Stomach smooth muscle (tissue), 2 donors: ENCODE data around the gene RNF39.

Experiments
- H3K27ac ChIP-seq: one replicate; pipeline ENCODE4 v1.7.0; 2013; ENCODE audit warnings: mild to moderate bottlenecking, low read length, inconsistent platforms
- H3K27me3 ChIP-seq, 2 donors: one replicate each; pipeline ENCODE4 v1.7.0; 2013; ENCODE audit warnings: low read length in 2 of 2; ENCODE audit not compliant: insufficient read depth in 2 of 2, control insufficient read depth in 1 of 2
- H3K36me3 ChIP-seq, 2 donors: one replicate each; pipeline ENCODE4 v1.7.0; 2013; ENCODE audit warnings: low read length in 2 of 2; ENCODE audit not compliant: control insufficient read depth in 2 of 2, insufficient read depth in 2 of 2
- H3K4me1 ChIP-seq: one replicate; pipeline ENCODE4 v1.7.0; 2013; ENCODE audit warnings: low read length; ENCODE audit not compliant: control insufficient read depth, insufficient read depth
- H3K4me3 ChIP-seq, 2 donors: one replicate each; pipeline ENCODE4 v1.7.0; 2013; ENCODE audit warnings: low read length in 2 of 2
- H3K9ac ChIP-seq, 2 donors: one replicate each; pipeline ENCODE4 v1.7.0; 2013; ENCODE audit warnings: low read length in 2 of 2, mild to moderate bottlenecking in 1 of 2
- H3K9me3 ChIP-seq, 2 donors: one replicate each; pipeline ENCODE4 v1.7.0; 2013; ENCODE audit warnings: low read length in 2 of 2; ENCODE audit not compliant: control insufficient read depth in 2 of 2
- donor health status: healthy.
- donor health status: Pancreatic carcinoma.

Gene RNF39

GRCh38 chr6:30092852-30093543 lies 17.4 kb upstream of the RNF39 start:
- H3K9ac ChIP-seq = no peak overlapping the region
- no peak overlapping the region for H3K27ac ChIP-seq
- H3K27me3 ChIP-seq = peaks cover 35 to 53% of the 10 kb centered on the region in 2 donors
- H3K36me3 ChIP-seq = no peaks in the 10 kb centered on the region
- no peaks in the 10 kb centered on the region for H3K4me1 ChIP-seq
- no peaks in the 10 kb centered on the region for H3K9me3 ChIP-seq
- H3K4me3 ChIP-seq = no peak overlapping the region

DNA sequence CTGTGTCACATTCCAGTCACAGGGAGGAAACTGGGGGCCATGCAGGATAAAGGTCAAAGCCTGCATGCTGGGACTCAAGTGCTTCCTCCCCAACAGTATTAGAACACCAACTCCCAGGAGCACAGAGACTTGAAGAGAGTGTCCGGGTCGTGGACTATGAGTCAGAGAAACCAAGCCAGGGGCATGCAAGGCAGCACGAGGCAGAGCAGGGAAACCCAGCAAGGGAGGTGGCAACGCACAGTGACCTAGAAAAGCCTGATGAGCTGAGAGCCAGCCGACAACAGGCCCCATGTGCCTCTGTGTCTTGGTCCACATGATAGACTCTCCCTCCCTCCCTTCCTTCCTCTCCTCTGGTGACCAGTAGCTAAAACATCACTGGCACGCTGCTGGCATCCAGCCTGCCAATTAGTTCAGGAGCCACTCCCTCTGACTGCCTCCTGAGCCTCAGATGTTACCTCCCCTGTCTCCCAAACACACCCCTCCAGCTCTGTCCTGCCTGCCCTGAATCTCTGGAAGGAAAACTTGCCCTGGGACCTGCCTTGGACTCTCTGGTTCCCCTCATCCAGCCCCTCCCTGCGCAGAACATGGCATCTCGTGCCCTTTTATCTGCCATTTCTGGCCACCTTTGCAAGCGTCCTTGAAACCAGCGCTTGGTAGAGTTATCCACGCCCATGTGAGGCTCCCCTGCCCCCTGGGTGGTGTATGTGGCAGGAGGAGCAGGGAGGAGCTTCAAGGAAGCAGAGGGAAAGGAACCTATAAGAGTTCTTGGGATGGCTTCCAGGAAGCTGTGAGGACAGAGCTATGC lies 16.2 kb upstream of the RNF39 start:
- H3K9ac ChIP-seq = no peak overlapping the region
- no peaks in the 10 kb centered on the region for H3K36me3 ChIP-seq
- H3K4me3 ChIP-seq = no peak overlapping the region
- no peaks in the 10 kb centered on the region for H3K4me1 ChIP-seq
- peaks cover 33 to 43% of the 10 kb centered on the region in 2 donors for H3K27me3 ChIP-seq
- no peaks in the 10 kb centered on the region for H3K9me3 ChIP-seq
- H3K27ac ChIP-seq = no peak overlapping the region

DNA sequence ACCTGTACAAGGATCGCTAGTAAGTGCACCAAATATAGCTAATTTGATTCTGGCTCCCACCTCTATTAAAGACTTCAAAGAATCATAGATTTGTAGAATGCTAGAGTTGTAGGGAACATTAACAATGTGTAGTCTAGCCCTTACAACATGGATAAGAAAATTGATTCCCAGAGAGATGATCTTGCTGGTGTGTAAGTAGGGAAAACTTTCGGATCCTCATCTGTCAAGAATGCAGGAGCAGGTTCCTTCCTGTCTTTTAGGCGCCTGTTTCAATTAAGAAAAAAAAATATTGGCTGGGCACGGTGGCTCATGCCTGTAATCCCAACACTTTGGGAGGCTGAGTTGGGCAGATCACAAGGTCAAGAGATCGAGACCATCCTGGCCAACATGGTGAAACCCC lies 12.3 kb upstream of the RNF39 start:
- Histone ChIP-seq H3K9me3 (no peaks in the 10 kb centered on the region), H3K36me3 (no peaks in the 10 kb centered on the region), H3K4me3 (no peak overlapping the region), H3K27me3 (peaks cover 21 to 27% of the 10 kb centered on the region in 2 donors), H3K9ac (no peak overlapping the region), H3K4me1 (no peaks in the 10 kb centered on the region), H3K27ac (no peak overlapping the region)

DNA sequence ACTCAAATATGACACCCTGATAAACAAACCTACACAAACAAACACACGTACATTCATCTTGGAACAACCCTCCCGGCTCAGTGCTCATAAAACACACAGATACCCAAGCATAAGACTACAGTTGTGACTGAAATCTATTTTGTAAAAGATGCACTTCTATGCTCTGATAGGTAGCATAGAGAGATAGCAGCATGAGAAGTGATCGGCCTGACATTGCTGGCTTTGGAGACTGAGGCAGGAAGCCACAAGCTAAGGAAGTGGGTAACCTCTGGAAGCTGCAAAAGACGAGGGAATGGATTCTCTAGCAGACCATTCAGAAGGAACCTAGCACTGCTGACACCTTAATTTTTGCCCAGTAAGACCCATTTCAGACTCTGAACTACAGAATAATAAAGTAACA lies 1.6 kb upstream of the RNF39 start:
- H3K9ac ChIP-seq = no peak overlapping the region
- H3K27me3 ChIP-seq = peaks cover 48 to 49% of the 10 kb centered on the region in 2 donors
- no peak overlapping the region for H3K4me3 ChIP-seq
- H3K4me1 ChIP-seq = peaks cover 16% of the 10 kb centered on the region
- H3K9me3 ChIP-seq = no peaks in the 10 kb centered on the region
- no peak overlapping the region for H3K27ac ChIP-seq
- no peaks in the 10 kb centered on the region for H3K36me3 ChIP-seq

- Histone ChIP-seq H3K4me1 (peaks cover 22% of the 10 kb centered on the region), H3K9me3 (no peaks in the 10 kb centered on the region), H3K4me3 (no peak overlapping the region), H3K27me3 (peaks cover 56 to 59% of the 10 kb centered on the region in 2 donors), H3K36me3 (no peaks in the 10 kb centered on the region), H3K27ac (no peak overlapping the region), H3K9ac (no peak overlapping the region)
These were observed 492 bp upstream of the RNF39 start for GRCh38 chr6:30075790-30076732.

- H3K27ac ChIP-seq = no peak overlapping the region
- no peak overlapping the region for H3K9ac ChIP-seq
- H3K9me3 ChIP-seq = no peaks in the 10 kb centered on the region
- peaks cover 61 to 66% of the 10 kb centered on the region in 2 donors for H3K27me3 ChIP-seq
- peaks cover 22% of the 10 kb centered on the region for H3K4me1 ChIP-seq
- H3K4me3 ChIP-seq = peak overlapping the region in 1 of 2 donors; percentile 47
- H3K36me3 ChIP-seq = peaks cover 4% of the 10 kb centered on the region in 2 donors
These were observed 1.1 kb downstream of the RNF39 start for GRCh38 chr6:30074331-30075093.

DNA sequence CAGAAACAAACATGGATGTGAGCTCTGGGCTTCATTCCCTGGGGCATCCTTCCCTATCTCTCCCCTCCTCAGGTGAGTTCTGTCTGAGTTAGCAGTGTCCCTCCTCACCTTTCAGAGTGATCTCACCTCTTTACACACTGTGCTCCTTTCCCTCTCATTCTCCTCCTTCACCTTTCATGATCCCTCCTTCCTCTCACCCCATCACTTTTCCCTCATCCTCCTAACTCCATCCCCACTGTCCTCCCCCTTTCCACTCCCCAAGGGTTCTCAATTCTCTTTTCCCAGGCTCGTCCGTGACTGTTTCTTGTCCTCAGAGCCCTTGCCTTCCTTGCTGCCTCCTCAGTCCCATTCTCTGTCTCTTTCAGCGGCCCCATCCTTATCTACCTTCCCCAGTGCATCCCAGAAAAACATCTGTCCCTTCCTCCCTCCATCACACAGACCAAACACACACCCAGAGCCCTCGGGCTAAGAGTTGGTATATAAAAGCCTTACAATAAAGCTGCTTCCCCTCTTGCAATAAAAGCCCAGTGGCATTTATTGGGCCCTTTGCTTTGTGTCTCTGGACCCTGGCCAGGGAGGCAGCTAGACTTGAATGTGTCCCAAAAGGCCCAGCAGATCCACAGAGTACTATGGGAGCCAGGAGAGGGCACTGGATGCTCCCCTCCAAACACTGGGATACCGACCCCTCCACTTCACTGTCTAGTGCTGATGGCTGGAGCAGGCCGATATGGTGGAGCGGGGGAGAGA lies 1.9 kb downstream of the RNF39 start:
- no peak overlapping the region for H3K27ac ChIP-seq
- peaks cover 8 to 10% of the 10 kb centered on the region in 2 donors for H3K36me3 ChIP-seq
- no peaks in the 10 kb centered on the region for H3K9me3 ChIP-seq
- H3K9ac ChIP-seq = no peak overlapping the region
- peaks cover 60 to 64% of the 10 kb centered on the region in 2 donors for H3K27me3 ChIP-seq
- no peak overlapping the region for H3K4me3 ChIP-seq
- H3K4me1 ChIP-seq = peaks cover 22% of the 10 kb centered on the region

GRCh38 chr6:30071858-30072257 lies 3.7 kb downstream of the RNF39 start:
- Histone ChIP-seq H3K27ac (no peak overlapping the region), H3K27me3 (peaks cover 52 to 61% of the 10 kb centered on the region in 2 donors), H3K9ac (no peak overlapping the region), H3K36me3 (peaks cover 8 to 12% of the 10 kb centered on the region in 2 donors), H3K4me3 (no peak overlapping the region), H3K4me1 (peaks cover 22% of the 10 kb centered on the region), H3K9me3 (no peaks in the 10 kb centered on the region)

DNA sequence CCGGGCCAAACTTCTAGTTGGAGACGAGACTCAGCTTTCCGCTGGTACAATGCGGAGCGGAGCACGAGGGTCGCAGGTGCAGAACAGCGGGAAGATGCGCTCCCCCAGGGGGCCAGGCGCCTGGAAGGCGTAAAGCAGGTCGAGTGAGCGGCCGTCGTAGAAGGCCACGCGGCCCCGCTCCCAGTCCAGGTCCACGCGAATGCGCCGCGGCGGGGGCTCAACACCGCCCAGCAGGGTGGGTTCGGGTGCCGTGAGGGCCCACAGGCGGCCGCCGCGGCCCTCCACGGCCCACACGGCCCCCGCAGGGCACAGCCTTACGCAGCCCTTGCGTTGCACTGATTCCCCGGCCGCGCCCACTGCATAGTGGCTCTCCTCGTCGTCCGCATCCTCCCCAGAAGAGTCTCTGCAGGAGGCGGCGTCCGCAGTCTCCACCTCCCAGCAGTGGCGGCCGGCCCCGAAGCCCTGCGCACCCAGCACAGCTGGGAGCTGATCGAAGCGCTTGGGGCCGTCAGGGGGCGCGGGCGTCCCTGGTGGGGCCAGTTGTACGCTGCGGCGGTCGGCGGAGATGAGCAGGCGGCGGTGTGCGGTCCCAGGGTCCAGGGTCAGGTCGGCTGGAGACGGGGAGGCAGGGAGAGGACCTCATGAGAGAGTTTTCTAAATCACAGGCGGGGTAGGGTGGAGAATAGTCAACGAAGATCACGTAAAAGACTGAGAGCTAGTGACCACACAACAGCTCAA lies 4.3 kb downstream of the RNF39 start:
- Histone ChIP-seq H3K36me3 (peaks cover 8 to 12% of the 10 kb centered on the region in 2 donors), H3K27me3 (peaks cover 49 to 56% of the 10 kb centered on the region in 2 donors), H3K9me3 (no peaks in the 10 kb centered on the region), H3K9ac (no peak overlapping the region), H3K27ac (no peak overlapping the region), H3K4me3 (no peak overlapping the region), H3K4me1 (peaks cover 22% of the 10 kb centered on the region)
